ENCODE data around the gene SLC8A1.

The SLC8A1 gene

DNA sequence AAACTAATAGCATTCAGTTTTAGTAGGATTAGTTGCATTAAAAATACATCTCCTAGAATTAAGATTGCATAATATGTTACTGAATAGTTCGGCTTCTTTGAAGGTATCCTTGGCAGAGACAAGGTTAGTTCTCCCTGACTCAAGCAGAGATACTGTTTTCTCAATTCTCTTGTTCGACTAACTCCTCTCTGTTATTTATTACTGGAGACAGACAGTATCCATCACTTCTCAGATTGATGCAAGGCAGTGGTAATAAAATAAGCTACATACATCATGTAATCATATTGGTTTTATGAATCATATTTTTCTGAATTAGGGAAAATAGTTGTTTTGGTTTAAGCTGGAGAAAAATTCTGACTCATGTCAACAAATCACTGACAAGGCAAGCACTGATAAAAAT lies 134.8 kb downstream of the SLC8A1 start:
- H3K36me3 Mint-ChIP-seq (ENCODE audit: low read depth) = no peaks in the 10 kb centered on the region
- peaks cover 3% of the 10 kb centered on the region for H3K27me3 Mint-ChIP-seq
- H3K4me1 Mint-ChIP-seq (ENCODE audit: low read depth) = no peaks in the 10 kb centered on the region
- peaks cover under 1% of the 10 kb centered on the region for H3K9me3 Mint-ChIP-seq
- no peak overlapping the region for H3K27ac Mint-ChIP-seq
- no peak overlapping the region for H3K4me3 Mint-ChIP-seq

DNA sequence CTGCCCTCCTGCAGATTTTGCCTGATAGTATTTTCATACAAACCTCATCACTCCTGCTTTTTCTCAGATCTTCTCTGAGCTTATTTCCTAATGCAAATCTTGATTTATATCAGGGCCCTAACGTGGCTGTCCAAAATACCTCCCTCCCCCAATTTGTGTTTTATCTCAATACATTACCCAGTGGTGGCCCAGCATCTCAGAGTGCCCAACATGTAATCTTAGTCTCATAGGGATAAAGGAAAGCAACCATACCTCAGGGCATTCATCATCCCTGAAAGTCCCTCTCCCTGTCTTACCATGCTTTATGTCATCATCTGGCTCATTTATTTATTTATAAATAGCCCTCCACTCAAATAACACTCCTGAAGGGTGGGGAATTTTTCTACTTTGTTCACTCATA lies 135.3 kb downstream of the SLC8A1 start:
- Mint-ChIP-seq H3K4me3 (no peak overlapping the region), H3K4me1 (ENCODE audit: low read depth) (no peaks in the 10 kb centered on the region), H3K9me3 (peaks cover 3% of the 10 kb centered on the region), H3K27me3 (peaks cover 3% of the 10 kb centered on the region), H3K27ac (no peak overlapping the region), H3K36me3 (ENCODE audit: low read depth) (no peaks in the 10 kb centered on the region)

DNA sequence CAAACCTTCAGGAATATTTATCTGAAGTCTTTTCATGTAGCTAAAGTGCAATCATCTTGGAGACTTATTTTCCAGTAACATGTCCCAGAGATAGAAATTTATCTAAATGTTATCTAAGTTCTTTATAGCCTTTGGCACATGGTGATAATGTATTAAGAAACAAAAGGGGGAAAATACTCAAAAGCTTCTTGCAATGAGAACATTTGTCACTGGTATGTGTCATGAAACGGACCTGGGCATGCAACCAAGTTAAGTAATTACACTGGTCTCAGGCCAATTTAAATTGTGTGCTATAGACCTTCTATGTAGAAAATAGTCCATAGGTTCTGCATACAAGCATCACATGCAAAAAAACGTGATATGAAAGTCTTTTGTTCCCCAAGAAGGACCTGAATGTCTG lies 136.2 kb downstream of the SLC8A1 start:
- Mint-ChIP-seq H3K4me3 (no peak overlapping the region), H3K9me3 (peaks cover 3% of the 10 kb centered on the region), H3K36me3 (ENCODE audit: low read depth) (no peaks in the 10 kb centered on the region), H3K27ac (no peak overlapping the region), H3K4me1 (ENCODE audit: low read depth) (no peaks in the 10 kb centered on the region), H3K27me3 (peaks cover 3% of the 10 kb centered on the region)

DNA sequence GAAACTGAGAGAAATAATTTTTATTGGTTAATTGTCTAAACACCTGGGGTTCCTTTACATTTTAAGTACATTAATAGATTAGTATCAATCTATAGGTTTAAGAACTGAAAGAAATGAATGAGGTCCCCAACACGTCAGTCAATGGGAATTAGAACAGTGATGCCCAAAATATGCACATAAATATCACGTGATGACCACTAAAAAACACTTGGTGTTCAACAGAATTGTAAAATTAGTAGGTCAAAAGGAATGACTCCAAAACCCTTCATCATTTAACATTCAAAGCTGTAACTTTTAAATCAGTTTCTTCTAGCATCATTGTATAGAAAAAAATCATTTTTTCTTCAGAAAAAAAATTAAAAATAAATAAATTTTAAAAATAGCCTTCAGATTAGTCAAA lies 140.9 kb downstream of the SLC8A1 start:
- Mint-ChIP-seq H3K27ac (no peak overlapping the region), H3K4me1 (ENCODE audit: low read depth) (no peaks in the 10 kb centered on the region), H3K27me3 (no peaks in the 10 kb centered on the region), H3K36me3 (ENCODE audit: low read depth) (no peaks in the 10 kb centered on the region), H3K9me3 (peaks cover 3% of the 10 kb centered on the region), H3K4me3 (no peak overlapping the region)

DNA sequence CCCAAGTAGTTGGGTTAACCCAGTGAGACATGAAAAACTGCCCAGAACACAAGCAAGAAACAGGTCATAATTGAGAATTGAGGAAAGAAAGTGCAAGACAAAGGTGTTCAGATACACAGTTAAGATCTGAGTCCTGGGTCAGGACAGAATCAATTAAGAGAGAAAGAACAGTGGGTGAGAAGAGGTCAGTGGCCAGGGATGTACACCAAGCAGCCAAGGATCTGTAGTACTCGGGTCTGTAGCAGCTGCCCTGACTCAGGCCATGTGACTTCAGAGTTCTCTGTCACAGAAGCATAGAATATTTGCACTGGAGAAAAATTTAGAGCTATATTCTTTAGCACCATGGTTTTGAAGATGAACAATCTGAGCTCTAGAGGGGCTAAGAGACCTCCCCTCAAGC lies 141.6 kb downstream of the SLC8A1 start:
- Mint-ChIP-seq H3K9me3 (peaks cover 3% of the 10 kb centered on the region), H3K4me3 (no peak overlapping the region), H3K27me3 (no peaks in the 10 kb centered on the region), H3K36me3 (ENCODE audit: low read depth) (no peaks in the 10 kb centered on the region), H3K27ac (no peak overlapping the region), H3K4me1 (ENCODE audit: low read depth) (no peaks in the 10 kb centered on the region)

DNA sequence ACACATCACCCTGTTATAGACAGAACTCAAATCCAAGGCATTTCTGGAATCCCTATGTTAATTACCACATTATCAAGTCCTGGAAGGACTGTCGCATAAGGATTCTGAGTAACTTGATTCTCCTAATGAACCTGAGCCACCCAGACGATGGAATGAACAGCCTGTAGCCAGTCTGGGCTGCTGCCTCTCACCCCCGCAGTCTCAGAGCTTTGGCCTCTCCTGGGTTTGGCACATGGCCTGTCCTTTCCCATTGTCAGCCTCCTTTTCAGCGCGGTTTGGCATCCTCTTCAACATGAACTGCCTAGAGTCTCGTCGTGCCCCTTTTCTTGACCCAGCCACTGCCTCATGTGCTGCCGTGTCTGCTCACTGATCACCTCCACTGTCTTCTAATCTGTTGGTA lies 147.6 kb downstream of the SLC8A1 start:
- Mint-ChIP-seq H3K4me3 (no peak overlapping the region), H3K27me3 (no peaks in the 10 kb centered on the region), H3K27ac (no peak overlapping the region), H3K4me1 (ENCODE audit: low read depth) (no peaks in the 10 kb centered on the region), H3K9me3 (no peaks in the 10 kb centered on the region), H3K36me3 (ENCODE audit: low read depth) (no peaks in the 10 kb centered on the region)

DNA sequence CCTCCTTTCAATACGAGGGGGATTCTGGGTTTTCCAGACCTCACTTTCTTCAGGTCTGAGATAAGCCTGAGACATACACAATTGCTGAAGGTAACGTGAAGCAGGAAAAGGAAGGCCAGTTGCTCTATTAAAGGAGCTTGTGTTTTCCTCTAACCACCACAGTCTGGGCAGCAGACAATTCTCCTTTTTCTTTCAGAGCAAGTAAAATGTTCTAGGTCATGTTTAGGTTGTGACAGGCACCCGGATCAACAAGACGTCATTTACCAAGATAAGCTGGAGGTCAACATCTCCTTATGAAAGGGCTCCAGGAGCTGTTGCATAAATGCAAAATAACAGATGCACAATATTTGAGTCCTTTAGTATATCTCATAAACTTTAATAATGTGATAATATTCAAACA lies 148.1 kb downstream of the SLC8A1 start:
- H3K36me3 Mint-ChIP-seq (ENCODE audit: low read depth) = no peaks in the 10 kb centered on the region
- no peaks in the 10 kb centered on the region for H3K4me1 Mint-ChIP-seq (ENCODE audit: low read depth)
- no peaks in the 10 kb centered on the region for H3K27me3 Mint-ChIP-seq
- no peak overlapping the region for H3K27ac Mint-ChIP-seq
- no peak overlapping the region for H3K4me3 Mint-ChIP-seq
- no peaks in the 10 kb centered on the region for H3K9me3 Mint-ChIP-seq

DNA sequence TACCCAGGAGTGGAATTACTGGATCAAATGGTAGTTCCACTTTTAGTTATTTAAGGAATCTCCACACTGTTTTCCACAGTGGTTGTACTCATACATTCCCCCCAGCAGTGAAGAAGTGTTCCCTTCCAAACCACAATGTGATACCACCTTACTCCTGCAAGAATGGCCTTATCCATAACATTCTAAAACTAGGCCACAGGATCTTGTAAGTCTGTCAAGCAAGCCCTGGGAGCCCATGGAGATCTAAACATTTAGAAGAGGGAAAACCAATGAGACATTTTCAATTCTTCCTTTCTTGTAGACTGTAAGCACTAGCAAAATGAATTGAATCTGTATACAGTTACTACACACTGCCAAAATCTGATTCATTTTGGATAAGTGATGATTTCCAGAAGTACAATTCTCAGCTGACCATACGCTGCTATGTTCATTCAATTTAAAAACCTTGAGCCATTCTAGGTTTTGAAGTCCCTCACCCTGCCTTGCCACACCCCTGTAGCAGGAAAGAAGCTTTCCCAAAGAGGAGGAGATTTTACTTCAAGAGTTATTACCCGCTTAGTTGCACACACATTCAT lies 149.1 kb downstream of the SLC8A1 start:
- H3K9me3 Mint-ChIP-seq = no peaks in the 10 kb centered on the region

DNA sequence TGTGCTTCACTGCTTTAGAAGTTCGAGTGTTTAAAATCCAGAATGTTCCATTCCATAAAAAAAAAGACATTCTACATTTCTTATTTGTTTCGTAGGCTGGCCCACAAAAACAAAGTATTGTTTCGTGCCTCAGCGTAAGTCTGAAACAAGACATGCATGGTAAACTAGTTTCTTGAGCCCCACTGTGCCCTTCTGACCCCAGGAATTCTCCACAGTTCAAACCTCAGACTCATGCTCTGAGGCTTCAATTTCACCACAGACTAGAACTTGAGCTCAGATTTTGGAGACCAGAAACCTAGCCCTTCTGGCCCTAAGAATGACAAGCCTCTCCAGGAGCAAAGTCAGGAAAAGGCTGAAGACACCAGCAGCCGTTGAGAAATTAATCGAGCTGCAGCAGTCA lies 151.5 kb downstream of the SLC8A1 start:
- H3K27me3 Mint-ChIP-seq = no peaks in the 10 kb centered on the region
- H3K4me3 Mint-ChIP-seq = no peak overlapping the region
- H3K27ac Mint-ChIP-seq = no peak overlapping the region
- no peaks in the 10 kb centered on the region for H3K36me3 Mint-ChIP-seq (ENCODE audit: low read depth)
- H3K9me3 Mint-ChIP-seq = no peaks in the 10 kb centered on the region
- no peaks in the 10 kb centered on the region for H3K4me1 Mint-ChIP-seq (ENCODE audit: low read depth)

More for the DNA sequence above, 149.1 kb downstream of the SLC8A1 start:
- no peaks in the 10 kb centered on the region for H3K4me1 Mint-ChIP-seq (ENCODE audit: low read depth)
- H3K27me3 Mint-ChIP-seq = no peaks in the 10 kb centered on the region
- no peak overlapping the region for H3K4me3 Mint-ChIP-seq
- no peak overlapping the region for H3K27ac Mint-ChIP-seq
- no peaks in the 10 kb centered on the region for H3K36me3 Mint-ChIP-seq (ENCODE audit: low read depth)

DNA sequence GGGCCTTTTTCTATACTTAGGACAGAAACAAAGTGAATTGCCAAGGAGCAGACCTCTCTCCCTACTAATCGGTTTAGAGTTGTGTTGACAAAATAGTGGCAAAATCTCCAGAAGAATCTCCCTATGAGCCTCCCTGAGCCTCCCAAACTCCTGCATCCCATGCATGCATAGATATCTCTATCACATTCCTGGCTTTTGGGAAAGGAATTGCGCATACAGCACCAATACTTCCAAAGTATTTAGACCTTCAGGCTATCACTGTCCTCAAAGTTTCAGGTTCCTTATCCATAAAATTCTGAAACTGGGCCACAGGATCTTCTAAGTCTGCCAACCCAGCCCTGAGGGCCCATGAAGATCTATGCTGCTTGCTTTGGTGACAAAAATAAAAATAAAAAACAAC lies 152.1 kb downstream of the SLC8A1 start:
- Mint-ChIP-seq H3K9me3 (no peaks in the 10 kb centered on the region), H3K4me1 (ENCODE audit: low read depth) (no peaks in the 10 kb centered on the region), H3K4me3 (no peak overlapping the region), H3K27ac (no peak overlapping the region), H3K36me3 (ENCODE audit: low read depth) (no peaks in the 10 kb centered on the region), H3K27me3 (no peaks in the 10 kb centered on the region)

DNA sequence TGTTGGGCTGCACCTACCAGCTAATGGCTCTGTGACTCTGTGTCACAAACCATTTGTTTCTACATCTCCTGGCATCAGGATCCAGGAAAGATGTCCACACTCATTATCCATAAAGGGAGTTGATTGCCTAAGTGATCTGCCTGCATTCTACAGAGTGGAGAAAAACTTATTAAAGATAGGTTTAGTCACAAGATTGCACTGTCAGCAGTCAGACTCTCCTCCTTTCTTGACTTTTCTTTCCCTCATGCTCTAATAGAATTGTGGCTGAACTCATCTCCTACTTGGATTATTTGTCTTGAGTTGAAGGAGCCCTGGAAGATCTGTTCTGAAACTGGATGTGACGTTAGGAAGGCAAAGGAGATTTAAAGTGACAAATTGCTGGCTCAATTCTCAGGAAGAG lies 152.7 kb downstream of the SLC8A1 start:
- Mint-ChIP-seq H3K36me3 (ENCODE audit: low read depth) (no peaks in the 10 kb centered on the region), H3K27me3 (no peaks in the 10 kb centered on the region), H3K4me3 (no peak overlapping the region), H3K9me3 (no peaks in the 10 kb centered on the region), H3K4me1 (ENCODE audit: low read depth) (no peaks in the 10 kb centered on the region), H3K27ac (no peak overlapping the region)

DNA sequence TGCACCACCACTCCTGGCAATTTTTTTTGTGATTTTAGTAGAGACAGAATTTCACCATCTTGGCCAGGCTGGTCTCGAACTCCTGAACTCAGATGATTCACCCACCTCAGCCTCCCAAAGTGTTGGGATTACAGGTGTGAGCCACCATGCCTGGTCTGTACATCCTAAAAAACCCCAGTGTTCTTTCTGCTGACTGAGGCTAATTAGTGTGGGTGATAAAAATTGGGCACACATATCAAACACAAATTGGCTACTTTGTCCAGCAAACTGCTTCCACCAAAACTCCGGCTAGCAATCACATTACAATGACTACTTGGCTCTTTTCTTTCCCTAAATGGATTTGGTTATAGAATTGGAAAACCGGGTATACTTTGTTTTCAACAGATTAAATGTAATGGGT lies 153.9 kb downstream of the SLC8A1 start:
- Mint-ChIP-seq H3K9me3 (no peaks in the 10 kb centered on the region), H3K4me1 (ENCODE audit: low read depth) (no peaks in the 10 kb centered on the region), H3K4me3 (no peak overlapping the region), H3K27ac (no peak overlapping the region), H3K36me3 (ENCODE audit: low read depth) (no peaks in the 10 kb centered on the region), H3K27me3 (no peaks in the 10 kb centered on the region)

DNA sequence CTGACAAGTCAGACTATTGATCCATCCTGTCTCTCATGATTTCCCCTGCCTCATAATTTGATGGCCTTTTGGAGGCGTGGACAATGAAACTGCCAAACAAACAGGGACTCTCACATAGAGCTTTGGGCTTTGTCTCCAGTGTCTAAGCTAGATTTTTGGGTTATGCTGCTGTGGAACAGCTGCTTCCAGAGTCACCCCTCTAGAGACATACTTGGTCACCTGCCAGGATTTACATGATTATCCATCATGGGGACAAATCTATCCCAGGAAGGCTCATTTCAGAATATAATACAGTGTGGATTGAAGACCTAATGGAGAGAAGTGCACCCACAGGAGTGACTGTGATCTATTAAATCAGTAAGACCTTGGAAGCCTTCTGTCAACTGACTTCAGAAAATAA lies 159.6 kb downstream of the SLC8A1 start:
- no peak overlapping the region for H3K4me3 Mint-ChIP-seq
- no peaks in the 10 kb centered on the region for H3K9me3 Mint-ChIP-seq
- H3K27me3 Mint-ChIP-seq = no peaks in the 10 kb centered on the region
- H3K4me1 Mint-ChIP-seq (ENCODE audit: low read depth) = peaks cover 6% of the 10 kb centered on the region
- no peaks in the 10 kb centered on the region for H3K36me3 Mint-ChIP-seq (ENCODE audit: low read depth)
- no peak overlapping the region for H3K27ac Mint-ChIP-seq

DNA sequence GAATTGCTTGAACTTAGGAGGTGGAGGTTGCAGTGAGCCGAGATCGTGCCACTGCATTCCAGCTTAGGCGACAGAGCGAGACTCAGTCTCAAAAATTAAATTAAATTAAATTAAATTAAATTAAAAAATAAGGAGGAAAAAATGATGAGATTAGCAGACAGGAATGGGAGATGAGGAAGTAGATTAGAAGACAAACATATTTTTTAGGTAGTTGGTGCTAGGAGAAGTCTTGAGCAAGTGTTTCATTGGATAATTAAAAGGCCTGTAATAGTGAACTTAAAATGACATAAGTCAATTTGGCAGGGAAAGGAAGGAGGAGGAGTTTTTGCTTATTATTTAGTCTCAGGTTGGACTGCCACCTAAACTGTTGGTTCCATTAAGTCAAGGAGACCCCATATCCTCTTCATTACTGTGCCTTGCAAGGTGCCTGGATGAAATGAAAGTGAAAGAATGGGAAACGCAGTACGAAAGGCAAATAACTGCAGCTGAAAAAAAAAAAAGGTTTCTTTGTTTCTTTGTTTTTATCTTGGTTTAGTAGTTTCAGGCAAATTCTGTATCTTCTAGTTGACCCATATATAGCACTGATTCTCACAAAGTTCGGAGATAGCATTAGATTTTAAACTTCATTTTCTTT lies 162.0 kb downstream of the SLC8A1 start:
- H3K27me3 Mint-ChIP-seq = no peaks in the 10 kb centered on the region
- no peaks in the 10 kb centered on the region for H3K36me3 Mint-ChIP-seq (ENCODE audit: low read depth)
- H3K9me3 Mint-ChIP-seq = no peaks in the 10 kb centered on the region
- H3K27ac Mint-ChIP-seq = peak overlapping the region; percentile 8
- H3K4me3 Mint-ChIP-seq = peak overlapping the region; percentile 22
- H3K4me1 Mint-ChIP-seq (ENCODE audit: low read depth) = peaks cover 6% of the 10 kb centered on the region

DNA sequence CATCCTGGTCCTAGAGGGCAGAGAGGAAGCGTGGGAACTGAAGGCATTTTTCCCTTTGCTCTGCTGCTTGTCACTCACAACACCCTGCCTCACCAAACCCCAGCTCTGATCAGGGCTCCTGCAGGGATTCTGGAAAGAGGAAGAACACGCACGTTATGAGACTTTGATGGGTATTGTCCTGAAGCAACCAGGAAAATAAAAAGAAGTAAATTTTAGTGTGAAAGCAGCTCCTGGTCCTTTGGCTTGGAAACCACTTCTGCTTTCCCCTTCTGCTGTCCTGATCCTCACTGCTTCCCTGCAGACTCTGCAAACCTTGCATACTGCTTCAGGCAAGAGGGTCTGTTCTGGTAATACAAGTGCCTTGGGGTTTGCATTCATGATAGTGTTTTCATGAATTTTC lies 164.1 kb downstream of the SLC8A1 start:
- no peak overlapping the region for H3K27ac Mint-ChIP-seq
- peaks cover 6% of the 10 kb centered on the region for H3K4me1 Mint-ChIP-seq (ENCODE audit: low read depth)
- no peaks in the 10 kb centered on the region for H3K36me3 Mint-ChIP-seq (ENCODE audit: low read depth)
- no peak overlapping the region for H3K4me3 Mint-ChIP-seq
- H3K27me3 Mint-ChIP-seq = no peaks in the 10 kb centered on the region
- H3K9me3 Mint-ChIP-seq = no peaks in the 10 kb centered on the region

DNA sequence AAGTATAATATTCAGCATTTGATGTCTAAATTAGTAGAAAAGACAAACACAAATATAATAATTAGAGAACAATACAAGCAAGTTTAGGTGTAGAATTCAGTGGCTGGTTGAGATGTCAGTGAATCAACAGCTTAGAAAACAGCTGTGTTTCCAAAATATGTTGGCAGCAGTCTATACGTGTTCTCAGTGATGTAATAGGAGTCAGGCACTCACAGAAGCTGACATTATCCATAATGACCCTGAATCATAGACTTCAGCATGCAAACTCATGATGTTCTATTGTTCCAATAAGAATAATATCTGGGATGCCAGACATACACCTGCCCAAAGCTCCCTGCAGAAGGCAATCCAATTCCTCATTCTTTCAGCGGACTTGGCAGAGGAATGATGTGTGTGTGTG lies 164.7 kb downstream of the SLC8A1 start:
- Mint-ChIP-seq H3K36me3 (ENCODE audit: low read depth) (no peaks in the 10 kb centered on the region), H3K27ac (no peak overlapping the region), H3K4me1 (ENCODE audit: low read depth) (peaks cover 6% of the 10 kb centered on the region), H3K4me3 (no peak overlapping the region), H3K9me3 (no peaks in the 10 kb centered on the region), H3K27me3 (no peaks in the 10 kb centered on the region)

Data from stimulated activated naive CD8-positive, alpha-beta T cell treated with anti-CD3 and anti-CD28 coated beads, Interleukin-15, Interleukin-2, amounts not matched to agents 100 ng/mL and 50 ng/mL, for 24 hours (primary cell).